HUES6 (cell line): ENCODE results near the gene ARID5B.

Experiments
- H3K27ac ChIP-seq: 2 replicates; pipeline ENCODE4 v1.7.0; 2013; ENCODE audit warnings: low read depth, mild to moderate bottlenecking, low read length, inconsistent platforms
- H3K27me3 ChIP-seq: 2 replicates; pipeline ENCODE4 v1.6.1; 2013; ENCODE audit warnings: low read length; ENCODE audit not compliant: control insufficient read depth, insufficient read depth
- H3K36me3 ChIP-seq: 2 replicates; pipeline ENCODE4 v1.6.1; 2013; ENCODE audit warnings: low read length; ENCODE audit not compliant: control insufficient read depth, insufficient read depth
- H3K4me1 ChIP-seq: 2 replicates; pipeline ENCODE4 v1.6.1; 2013; ENCODE audit warnings: low read length; ENCODE audit not compliant: control insufficient read depth, insufficient read depth
- H3K4me3 ChIP-seq: 2 replicates; pipeline ENCODE4 v1.5.1; 2013; ENCODE audit warnings: low read depth, low read length
- H3K9ac ChIP-seq: one replicate; pipeline ENCODE4 v1.6.1; 2013; ENCODE audit warnings: mild to moderate bottlenecking, low read length
- H3K9me3 ChIP-seq: 2 replicates; pipeline ENCODE4 v1.6.1; 2013; ENCODE audit warnings: low read depth, low read length; ENCODE audit not compliant: control insufficient read depth, insufficient read depth

The ARID5B gene

DNA sequence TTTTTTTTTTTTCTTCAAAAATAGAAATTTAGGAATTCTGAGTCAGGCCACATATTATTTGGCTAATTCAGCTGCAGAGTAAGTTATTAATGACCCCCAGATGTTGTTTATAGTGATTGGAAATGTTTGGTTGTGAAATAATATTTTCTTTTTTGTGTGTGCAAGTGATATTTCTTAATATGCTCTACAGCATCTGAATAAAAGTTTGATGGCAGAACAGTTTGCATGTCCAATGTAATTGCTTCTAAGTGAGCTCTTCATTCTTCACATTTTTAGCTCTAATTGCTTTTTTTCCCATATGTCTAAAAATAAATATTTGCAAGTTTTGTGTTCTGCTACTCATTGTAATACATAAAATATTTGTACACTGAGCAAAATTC is 116.0 kb downstream of the ARID5B start:
- no peaks in the 10 kb centered on the region for H3K9me3 ChIP-seq
- no peaks in the 10 kb centered on the region for H3K27me3 ChIP-seq
- no peaks in the 10 kb centered on the region for H3K36me3 ChIP-seq
- peaks cover 27% of the 10 kb centered on the region for H3K4me1 ChIP-seq
- no peak overlapping the region for H3K27ac ChIP-seq
- H3K9ac ChIP-seq = no peak overlapping the region
- no peak overlapping the region for H3K4me3 ChIP-seq

DNA sequence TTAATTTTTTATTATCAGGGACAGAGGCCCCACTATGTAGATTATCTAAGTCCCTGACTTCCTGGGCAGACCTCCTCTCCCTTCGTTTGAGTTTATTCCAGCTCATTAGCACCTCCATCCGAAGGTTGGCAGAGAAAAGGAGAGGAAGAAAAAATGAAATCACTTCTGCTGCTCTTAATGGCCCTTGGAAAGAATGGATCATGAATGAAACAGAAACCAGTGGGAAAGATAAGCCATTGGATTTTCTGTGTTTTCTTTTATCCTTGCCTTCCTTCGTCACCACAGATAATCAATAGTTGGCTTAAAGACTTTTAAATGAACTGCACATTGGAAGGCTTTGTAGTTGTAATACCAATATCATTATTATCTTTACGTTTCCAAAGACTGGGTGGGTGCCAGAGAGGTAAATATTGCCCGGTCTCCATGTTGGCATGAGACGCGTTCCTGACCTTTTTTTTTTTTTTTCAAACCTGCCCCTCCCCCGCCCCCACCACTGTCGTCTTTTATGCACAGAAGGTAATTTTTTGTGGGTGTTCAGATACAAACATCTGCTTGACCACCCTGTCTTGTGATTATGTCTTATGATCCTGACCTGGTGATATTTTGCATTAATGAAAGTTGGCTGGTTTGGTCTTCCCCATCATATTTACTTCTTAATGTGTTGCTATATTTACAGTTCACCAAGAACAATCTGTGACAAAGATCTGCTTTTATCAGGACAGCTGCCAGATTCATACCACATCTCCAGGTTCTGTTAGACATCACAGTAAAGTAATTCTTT is 116.8 kb downstream of the ARID5B start:
- no peak overlapping the region for H3K27ac ChIP-seq
- H3K9me3 ChIP-seq = no peaks in the 10 kb centered on the region
- no peaks in the 10 kb centered on the region for H3K27me3 ChIP-seq
- no peak overlapping the region for H3K9ac ChIP-seq
- no peaks in the 10 kb centered on the region for H3K36me3 ChIP-seq
- H3K4me3 ChIP-seq = no peak overlapping the region
- peaks cover 27% of the 10 kb centered on the region for H3K4me1 ChIP-seq

DNA sequence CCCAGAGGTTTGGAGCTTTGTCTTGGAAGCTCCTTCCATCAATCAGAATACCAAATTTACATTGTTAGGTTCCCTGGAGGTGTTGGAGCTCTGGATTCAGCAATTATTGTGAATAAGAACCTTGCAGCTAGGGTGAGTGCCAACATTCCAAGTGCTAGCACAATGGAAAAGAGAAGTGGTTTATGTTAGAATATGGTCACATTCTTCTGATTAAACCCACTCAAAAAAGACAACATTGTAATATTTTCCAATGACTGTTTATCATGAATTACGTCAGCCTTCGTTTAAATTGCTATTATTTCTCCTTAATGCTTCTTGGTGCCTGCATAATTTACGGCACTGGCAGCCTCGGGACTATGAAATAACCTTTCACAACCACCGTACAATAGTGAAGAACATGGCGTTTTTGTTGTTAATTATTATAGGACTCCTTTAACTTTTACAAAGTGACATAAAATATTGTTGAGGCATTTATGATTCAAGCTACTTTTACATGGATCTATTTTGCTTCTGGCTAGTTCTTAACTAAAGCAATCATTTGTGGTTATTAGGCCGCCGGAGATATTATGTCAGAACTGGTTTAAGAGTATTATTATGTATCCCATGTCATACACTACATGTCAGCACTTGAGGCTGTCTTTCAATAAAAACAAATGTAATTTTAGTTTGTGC is 117.7 kb downstream of the ARID5B start:
- Histone ChIP-seq H3K9me3 (no peaks in the 10 kb centered on the region), H3K27me3 (no peaks in the 10 kb centered on the region), H3K9ac (no peak overlapping the region), H3K36me3 (no peaks in the 10 kb centered on the region), H3K4me3 (no peak overlapping the region), H3K4me1 (peaks cover 27% of the 10 kb centered on the region), H3K27ac (no peak overlapping the region)

DNA sequence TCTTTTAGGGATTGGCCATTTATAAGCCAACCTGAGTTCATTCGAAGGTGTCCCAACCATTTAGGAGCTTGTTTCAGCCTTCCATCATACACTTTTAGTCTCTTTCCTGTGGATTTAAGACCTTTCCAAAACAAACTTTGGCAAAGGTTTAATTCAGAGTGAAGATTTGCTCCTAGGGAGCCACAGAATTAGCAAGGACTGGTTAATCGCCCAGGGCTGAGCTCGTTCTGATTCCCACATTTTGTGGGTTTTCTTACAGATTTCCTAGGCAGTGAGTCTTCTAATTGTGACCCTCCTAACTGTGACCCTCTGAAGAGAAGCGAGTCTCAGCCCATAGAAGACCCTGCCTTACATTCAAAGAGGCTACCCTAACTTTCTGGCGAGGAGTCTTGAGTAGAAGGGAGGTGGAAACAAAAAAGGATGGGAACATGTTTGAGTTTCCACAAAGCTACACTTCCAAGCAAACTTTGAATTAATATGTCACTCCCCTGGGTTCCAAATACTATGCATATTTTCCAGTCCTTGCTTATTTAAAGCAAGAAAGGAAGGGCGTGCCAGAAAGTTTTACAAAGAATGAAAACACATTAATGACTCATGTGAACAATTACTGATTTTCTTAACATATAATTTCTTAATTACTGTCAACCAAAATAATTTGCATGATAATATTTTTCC is 118.3 kb downstream of the ARID5B start:
- Histone ChIP-seq H3K4me3 (no peak overlapping the region), H3K9me3 (no peaks in the 10 kb centered on the region), H3K4me1 (peaks cover 27% of the 10 kb centered on the region), H3K9ac (no peak overlapping the region), H3K36me3 (no peaks in the 10 kb centered on the region), H3K27ac (no peak overlapping the region), H3K27me3 (no peaks in the 10 kb centered on the region)

DNA sequence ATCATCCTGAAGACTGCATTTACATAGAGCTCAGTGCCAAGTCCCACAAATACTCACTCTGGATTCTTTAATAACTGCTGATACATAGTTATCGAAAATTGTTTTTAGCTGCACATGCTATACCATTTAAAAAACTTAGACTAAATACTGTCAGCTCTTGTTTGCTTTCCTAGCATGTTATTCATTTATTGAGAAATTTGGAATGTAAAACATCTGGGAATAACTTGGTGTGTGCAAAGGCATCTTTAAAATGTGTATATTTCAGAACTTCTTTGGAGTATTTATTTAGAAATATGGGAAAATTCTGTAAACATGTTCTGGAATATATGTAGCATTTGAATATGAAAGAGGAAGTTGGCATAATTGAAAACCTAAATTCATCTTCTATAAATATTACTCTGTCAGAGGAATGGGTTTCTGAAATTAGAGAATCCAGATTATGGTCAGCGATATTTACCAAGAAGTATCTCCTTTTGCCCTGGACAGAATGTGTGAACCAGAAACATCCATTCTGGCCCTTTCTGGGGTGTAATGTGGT is 119.7 kb downstream of the ARID5B start:
- H3K27ac ChIP-seq = no peak overlapping the region
- H3K4me3 ChIP-seq = no peak overlapping the region
- peaks cover 27% of the 10 kb centered on the region for H3K4me1 ChIP-seq

DNA sequence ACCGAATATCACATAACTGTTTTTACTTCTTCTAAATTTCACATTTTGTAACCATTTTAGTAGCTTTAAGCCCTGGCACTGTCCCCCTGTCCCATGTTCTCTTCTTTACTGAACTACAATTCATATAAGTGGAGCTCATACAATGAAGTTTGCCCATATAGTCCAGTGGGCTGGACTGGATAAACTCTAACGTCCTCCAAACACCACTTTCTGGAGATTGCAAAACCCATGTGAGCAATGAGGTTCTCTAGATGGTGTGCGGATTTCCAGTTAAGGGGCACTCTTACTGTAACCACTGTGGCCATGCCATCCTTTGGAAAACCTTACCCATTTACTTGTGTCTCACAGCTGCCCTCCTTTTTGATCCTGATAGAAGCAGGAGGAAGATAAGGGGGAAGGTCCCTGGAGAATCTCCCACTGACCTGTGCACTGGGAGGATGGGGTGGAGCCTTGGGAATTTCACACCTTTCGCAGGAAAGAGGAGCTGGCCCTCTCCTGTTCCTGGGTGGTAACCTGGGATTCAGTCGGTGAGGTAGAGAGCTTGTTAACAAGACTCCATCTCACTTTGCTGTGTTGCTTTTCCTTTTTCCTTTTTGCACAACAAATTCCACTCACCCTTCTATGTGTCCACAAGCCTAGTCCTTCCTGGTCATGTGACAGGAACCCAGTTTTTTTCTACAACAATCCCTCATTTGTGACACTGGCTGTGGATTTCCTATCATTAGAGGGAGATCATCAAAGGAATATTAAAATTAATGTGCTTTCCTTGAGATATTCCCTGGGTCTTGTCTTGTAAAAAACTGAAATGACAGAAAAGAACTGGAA is 120.7 kb downstream of the ARID5B start:
- Histone ChIP-seq H3K4me1 (peaks cover 27% of the 10 kb centered on the region), H3K9ac (no peak overlapping the region), H3K27ac (no peak overlapping the region), H3K36me3 (no peaks in the 10 kb centered on the region), H3K4me3 (no peak overlapping the region), H3K9me3 (no peaks in the 10 kb centered on the region), H3K27me3 (no peaks in the 10 kb centered on the region)

More for the DNA sequence above, 119.7 kb downstream of the ARID5B start:
- no peak overlapping the region for H3K9ac ChIP-seq
- H3K27me3 ChIP-seq = no peaks in the 10 kb centered on the region
- H3K36me3 ChIP-seq = no peaks in the 10 kb centered on the region
- no peaks in the 10 kb centered on the region for H3K9me3 ChIP-seq

DNA sequence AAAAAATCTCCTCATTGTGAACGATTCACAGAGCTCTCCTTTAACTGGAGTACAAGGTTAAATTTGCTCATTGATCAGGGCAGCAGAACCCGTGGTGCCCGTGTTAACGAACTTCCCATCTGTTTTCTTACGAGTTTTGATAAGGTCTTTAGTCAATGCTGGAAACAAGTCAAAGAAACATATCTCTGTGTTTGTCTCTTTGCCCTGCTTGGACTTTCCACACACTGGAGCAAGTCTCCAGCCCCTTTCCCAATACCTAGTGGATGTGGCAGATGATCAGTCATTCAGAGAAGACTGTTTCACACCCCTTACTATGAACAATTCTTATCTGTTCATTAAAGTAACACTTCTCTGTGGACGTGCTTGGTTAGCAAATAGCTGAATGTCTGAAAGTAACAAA is 121.3 kb downstream of the ARID5B start:
- H3K9ac ChIP-seq = no peak overlapping the region
- no peak overlapping the region for H3K27ac ChIP-seq
- H3K4me3 ChIP-seq = no peak overlapping the region
- H3K4me1 ChIP-seq = peaks cover 27% of the 10 kb centered on the region
- no peaks in the 10 kb centered on the region for H3K9me3 ChIP-seq
- no peaks in the 10 kb centered on the region for H3K36me3 ChIP-seq
- no peaks in the 10 kb centered on the region for H3K27me3 ChIP-seq

DNA sequence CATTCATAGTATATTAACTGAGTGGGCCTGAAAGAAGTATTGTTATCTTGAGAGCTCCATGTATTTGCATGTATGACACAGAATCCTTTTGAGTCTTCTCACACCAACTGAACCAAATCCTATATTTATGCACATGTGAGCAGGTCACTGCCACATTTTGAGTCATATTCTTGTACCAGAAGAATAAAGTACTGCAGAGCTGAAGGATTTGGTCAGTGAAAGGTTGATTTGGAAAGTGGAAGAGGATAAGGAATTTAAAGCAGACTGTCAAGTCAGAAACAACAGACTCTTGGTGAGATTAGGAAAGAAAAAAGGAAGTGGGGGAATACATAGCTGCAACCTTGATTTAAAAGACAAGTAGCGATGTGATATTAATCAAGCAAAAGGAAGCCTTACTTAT is 121.8 kb downstream of the ARID5B start:
- Histone ChIP-seq H3K9ac (no peak overlapping the region), H3K4me1 (peaks cover 24% of the 10 kb centered on the region), H3K36me3 (no peaks in the 10 kb centered on the region), H3K4me3 (no peak overlapping the region), H3K9me3 (no peaks in the 10 kb centered on the region), H3K27me3 (no peaks in the 10 kb centered on the region), H3K27ac (no peak overlapping the region)

DNA sequence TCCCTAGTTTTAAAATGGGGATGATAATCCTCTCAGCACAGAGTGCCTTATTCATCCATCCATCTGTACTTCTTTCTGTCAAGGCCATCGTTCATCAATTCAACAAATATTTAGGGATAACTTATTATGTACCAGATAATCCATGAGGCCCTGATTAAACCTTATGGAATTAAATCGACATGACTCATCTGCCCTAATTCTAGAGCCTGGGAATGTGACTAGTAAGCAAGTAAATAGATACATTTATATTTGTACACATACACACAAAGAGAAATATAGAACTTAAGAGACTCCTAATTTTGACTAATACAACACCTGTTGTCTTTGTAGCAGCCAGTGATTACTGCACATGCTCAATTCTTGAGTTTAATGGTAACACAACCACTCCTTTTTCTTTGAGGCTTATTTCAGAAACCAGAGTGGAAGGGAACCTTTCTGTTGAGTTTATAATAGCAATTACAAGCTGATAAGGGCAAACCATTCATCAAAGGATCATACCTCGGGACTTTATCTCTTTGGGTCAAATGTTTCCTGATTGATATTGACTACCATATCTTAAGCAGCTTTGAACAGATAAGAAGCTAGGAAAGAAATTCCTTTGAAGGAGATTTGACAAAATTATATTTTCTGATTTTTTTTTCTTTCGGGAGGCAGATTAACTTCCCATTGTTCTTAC is 122.7 kb downstream of the ARID5B start:
- H3K27ac ChIP-seq = no peak overlapping the region
- H3K27me3 ChIP-seq = no peaks in the 10 kb centered on the region
- H3K4me1 ChIP-seq = peaks cover 16% of the 10 kb centered on the region
- no peaks in the 10 kb centered on the region for H3K9me3 ChIP-seq
- H3K36me3 ChIP-seq = no peaks in the 10 kb centered on the region
- H3K4me3 ChIP-seq = no peak overlapping the region
- no peak overlapping the region for H3K9ac ChIP-seq

DNA sequence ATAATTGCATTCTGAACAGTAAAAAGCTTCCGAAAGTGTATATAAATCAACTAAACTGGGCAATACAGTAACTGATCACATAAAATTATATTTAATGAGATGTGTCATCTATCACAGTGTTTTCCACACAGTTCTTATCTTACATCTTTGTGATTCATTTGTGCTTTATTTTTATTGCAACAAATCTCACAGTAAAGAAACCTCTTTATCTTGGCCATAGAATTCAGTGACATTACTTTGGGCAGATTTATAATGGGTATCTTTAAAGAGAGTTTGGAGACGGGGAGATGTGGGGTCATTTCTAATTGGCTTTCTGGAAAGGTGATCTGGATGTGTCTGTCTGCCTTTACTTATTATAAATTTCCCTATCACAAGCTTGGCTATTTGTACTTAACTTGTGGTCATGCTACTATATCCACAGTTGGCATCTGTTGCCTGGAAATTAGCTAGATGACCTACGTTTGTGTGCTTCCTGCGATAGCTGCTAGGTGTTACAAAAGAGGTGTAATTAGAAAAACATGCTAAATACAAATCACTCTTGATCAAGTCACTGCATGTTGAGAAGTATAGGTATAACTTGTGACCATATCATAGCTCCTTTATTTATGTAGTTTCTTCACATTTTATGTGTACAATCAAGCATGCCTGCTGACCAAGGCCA is 123.8 kb downstream of the ARID5B start:
- no peak overlapping the region for H3K27ac ChIP-seq
- H3K4me3 ChIP-seq = no peak overlapping the region
- no peaks in the 10 kb centered on the region for H3K9me3 ChIP-seq
- no peaks in the 10 kb centered on the region for H3K36me3 ChIP-seq
- H3K9ac ChIP-seq = no peak overlapping the region
- H3K27me3 ChIP-seq = no peaks in the 10 kb centered on the region
- peaks cover 5% of the 10 kb centered on the region for H3K4me1 ChIP-seq
